ENCODE data around the gene ZDHHC11B. TPM values are rescaled to one million over a fixed set of nuclear protein-coding genes. Genes with fewer than 3 reads are reported as not detected.
"Not testable (repeated sequence)": the region's sequence is repeated elsewhere in the genome, so short reads cannot be mapped to it uniquely, and the experiment has no call there.

The ZDHHC11B gene
- total RNA-seq, 2 experiments from 2014 or later = 0.59 TPM; not detected in 1

DNA sequence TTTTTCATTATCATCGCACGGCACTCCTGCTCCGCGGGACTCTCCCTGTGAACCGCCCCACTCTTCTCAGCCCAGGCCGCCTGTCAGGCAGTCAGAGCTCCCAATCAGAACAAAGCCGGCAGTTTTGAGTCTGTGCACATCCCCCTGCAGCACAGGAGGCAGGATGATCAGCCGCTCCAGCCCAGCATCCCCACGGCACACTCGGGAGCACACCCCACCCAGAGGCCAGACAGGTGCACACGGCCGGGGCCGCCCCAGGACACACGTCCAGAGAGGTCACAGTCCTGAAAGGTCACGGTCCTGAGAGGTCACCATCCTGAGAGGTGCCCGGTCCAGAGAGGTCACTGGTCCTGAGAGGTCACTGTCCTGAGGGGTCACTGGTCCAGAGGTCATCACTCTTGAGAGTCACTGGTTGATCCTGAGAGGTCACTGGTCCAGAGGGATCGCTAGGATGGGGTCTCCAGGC is 99.7 kb downstream of the ZDHHC11B start:
- intact Hi-C loops (cut with micrococcal nuclease) = no loop called here
- POLR2A ChIA-PET = no interaction called here
- peaks cover 2% of the 10 kb centered on the region for H3K27me3 Mint-ChIP-seq
- DNase-seq = no peak
- H3K4me1 Mint-ChIP-seq (ENCODE audit: low read depth) = no peaks in the 10 kb centered on the region
- no peak for ATAC-seq
- no peak overlapping the region for H3K27ac Mint-ChIP-seq
- H3K4me3 Mint-ChIP-seq = no peak overlapping the region
- H3K9me3 Mint-ChIP-seq = no peaks in the 10 kb centered on the region
- CTCF ChIA-PET = no interaction called here
- TF ChIP-seq, protein P1, sequence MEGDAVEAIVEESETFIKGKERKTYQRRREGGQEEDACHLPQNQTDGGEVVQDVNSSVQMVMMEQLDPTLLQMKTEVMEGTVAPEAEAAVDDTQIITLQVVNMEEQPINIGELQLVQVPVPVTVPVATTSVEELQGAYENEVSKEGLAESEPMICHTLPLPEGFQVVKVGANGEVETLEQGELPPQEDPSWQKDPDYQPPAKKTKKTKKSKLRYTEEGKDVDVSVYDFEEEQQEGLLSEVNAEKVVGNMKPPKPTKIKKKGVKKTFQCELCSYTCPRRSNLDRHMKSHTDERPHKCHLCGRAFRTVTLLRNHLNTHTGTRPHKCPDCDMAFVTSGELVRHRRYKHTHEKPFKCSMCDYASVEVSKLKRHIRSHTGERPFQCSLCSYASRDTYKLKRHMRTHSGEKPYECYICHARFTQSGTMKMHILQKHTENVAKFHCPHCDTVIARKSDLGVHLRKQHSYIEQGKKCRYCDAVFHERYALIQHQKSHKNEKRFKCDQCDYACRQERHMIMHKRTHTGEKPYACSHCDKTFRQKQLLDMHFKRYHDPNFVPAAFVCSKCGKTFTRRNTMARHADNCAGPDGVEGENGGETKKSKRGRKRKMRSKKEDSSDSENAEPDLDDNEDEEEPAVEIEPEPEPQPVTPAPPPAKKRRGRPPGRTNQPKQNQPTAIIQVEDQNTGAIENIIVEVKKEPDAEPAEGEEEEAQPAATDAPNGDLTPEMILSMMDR (IDR thresholded peaks at IDR 0.05) = no peak
- H3K36me3 Mint-ChIP-seq (ENCODE audit: low read depth) = no peaks in the 10 kb centered on the region

DNA sequence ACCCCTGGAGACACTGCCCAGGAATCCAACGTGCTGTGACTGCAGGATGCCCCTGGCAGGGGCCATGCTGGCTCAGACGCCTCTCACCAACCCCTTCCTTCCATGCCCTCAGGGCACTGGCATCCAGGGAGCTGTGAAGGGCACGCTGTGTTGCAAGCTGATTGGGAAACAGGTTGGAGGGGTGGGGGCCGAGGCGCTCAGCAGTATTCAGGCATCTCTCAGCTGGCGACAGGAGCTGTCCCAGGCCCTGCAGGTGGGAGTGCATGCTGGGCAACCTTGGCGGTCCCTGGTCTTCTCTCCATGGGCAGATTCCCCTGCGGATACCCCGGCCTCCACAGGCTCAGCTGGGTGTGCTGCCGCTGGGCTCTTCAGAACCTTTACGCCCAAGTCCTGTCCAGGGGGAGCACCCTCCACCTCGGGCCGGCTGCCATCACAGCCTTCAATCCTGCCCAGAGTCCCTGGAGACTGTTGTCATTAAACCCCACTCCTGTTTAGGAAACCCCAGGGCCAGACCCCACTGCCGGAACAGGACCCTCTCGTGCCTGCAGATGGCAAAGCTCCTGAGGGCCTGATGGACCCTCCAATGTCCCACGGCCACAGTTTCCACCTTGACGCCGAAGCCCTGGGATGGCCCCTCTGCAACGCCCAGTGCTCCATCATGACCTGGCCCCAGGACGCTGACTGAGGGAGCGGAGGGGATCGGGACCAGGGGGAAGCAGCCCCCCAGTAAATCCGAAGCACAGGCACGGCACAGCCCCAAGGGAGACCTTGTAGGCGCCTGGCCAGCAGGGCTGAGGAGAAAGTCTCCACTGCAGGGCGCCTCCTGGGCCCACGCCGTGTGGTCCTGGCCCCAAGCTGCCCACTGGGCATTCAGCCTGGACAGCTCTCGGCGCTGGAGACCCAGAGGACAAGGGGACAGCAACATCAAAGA is 100.7 kb downstream of the ZDHHC11B start:
- H3K4me1 Mint-ChIP-seq (ENCODE audit: low read depth) = no peaks in the 10 kb centered on the region
- intact Hi-C loops (cut with micrococcal nuclease) = no loop called here
- ChIA-PET POLR2A (no interaction called here), CTCF (no interaction called here)
- ATAC-seq (no peak), DNase-seq (no peak)
- peaks cover 2% of the 10 kb centered on the region for H3K27me3 Mint-ChIP-seq
- H3K36me3 Mint-ChIP-seq (ENCODE audit: low read depth) = no peaks in the 10 kb centered on the region
- H3K4me3 Mint-ChIP-seq = no peak overlapping the region
- no peaks in the 10 kb centered on the region for H3K9me3 Mint-ChIP-seq
- TF ChIP-seq, protein P1 (IDR thresholded peaks at IDR 0.05) = no peak
- H3K27ac Mint-ChIP-seq = no peak overlapping the region

DNA sequence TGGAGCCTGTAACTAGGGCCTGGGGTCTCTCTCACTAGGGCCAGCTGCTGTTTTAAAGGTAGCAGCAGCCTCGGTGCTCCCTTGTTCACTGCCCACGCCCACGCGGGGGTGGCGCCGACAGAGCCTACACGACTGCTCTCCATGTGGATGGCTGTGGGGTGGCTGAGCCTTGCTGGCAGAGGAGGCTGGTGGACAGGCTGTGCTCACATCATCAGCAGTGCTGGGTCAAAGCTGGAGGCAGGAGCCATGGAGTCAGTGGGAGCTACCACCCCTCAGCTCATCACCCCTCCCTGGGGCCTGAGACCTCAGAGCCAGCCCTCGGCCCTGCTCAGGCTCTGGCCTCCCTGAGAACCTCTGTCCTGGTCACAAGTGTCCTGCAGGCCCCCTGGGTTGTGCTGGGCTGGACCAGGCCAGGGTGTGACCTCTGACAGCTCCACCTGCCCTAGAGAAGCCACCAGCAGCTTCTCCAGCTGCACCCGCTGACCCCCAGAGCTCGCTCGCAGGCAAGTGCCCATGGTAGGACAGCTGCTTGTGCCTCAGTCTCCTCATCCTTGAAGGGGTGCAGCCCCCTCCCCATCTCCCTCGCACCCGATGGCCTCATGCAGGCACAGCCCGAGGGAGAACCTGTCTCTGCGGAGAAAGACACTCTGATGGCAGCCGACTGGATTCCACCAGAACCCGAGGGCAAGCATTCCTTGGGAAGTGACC is 101.7 kb downstream of the ZDHHC11B start:
- DNase-seq; H3K27me3 Mint-ChIP-seq; H3K9me3 Mint-ChIP-seq; H3K4me3 Mint-ChIP-seq; POLR2A ChIA-PET; ATAC-seq; H3K36me3 Mint-ChIP-seq (ENCODE audit: low read depth); CTCF ChIA-PET; intact Hi-C loops (cut with micrococcal nuclease); H3K4me1 Mint-ChIP-seq (ENCODE audit: low read depth); H3K27ac Mint-ChIP-seq: not testable (repeated sequence)

DNA sequence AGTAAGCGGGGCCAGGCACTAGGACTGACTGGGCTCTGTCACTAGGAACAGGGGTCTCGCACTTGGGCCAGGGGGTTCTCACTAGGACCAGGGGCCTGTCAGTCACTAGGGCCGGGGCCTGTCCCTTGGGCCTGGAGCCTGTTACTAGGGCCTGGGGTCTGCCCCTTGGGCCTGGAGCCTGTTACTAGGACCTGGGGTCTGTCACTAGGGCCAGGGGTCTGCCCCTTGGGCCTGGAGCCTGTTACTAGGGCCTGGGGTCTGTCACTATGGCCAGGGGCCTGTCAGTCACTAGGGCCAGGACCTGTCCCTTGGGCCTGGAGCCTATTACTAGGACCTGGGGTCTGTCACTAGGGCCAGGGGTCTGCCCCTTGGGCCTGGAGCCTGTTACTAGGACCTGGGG is 102.3 kb downstream of the ZDHHC11B start:
- H3K27me3 Mint-ChIP-seq; H3K4me1 Mint-ChIP-seq (ENCODE audit: low read depth); POLR2A ChIA-PET; H3K4me3 Mint-ChIP-seq; intact Hi-C loops (cut with micrococcal nuclease); ATAC-seq; DNase-seq; H3K27ac Mint-ChIP-seq; CTCF ChIA-PET; H3K36me3 Mint-ChIP-seq (ENCODE audit: low read depth); H3K9me3 Mint-ChIP-seq: not testable (repeated sequence)

DNA sequence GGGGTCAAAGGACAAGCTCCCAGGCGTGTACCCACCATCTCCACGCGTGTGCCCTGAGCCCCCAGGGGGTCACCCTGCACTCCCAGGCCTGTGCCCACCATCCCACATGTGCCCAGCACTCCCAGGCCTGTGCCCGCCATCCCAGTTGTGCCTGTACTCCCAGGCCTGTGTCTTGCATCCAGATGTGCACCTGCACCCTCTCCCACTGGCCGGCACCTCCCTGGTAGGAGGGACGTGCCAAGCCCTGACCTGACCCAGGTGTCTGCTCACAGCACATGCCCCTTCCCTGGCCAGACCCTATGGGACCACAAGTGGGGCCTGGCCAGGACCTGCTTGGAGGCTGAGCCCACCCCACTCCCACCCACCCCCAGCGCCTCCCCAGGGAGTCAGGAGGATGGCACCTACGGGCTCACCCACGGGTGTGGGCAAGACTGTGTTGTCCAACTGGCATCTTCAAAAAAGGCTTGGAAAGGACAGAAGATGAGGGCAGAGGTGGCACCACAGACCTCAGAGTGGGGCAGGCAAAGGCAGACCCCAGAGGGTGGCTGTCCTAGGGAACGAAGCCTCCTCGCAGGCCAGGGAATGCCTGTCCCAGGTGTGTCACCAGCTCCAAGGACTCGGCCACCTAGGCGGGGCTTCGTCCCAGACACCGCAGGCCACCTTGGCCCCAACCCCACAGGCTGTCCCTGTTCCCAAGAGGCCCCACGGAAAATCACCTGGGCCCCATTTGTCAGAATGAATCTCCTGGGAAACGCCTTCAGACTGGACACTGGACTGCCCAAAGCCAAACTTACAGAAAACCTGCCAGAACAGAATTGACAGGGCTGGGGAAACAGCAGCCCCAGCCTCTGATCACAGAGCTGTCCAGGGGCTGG is 103.0 kb downstream of the ZDHHC11B start:
- ATAC-seq; H3K4me3 Mint-ChIP-seq; CTCF ChIA-PET; H3K4me1 Mint-ChIP-seq (ENCODE audit: low read depth); POLR2A ChIA-PET; H3K36me3 Mint-ChIP-seq (ENCODE audit: low read depth); DNase-seq; intact Hi-C loops (cut with micrococcal nuclease); H3K27ac Mint-ChIP-seq; H3K27me3 Mint-ChIP-seq; H3K9me3 Mint-ChIP-seq: not testable (repeated sequence)

DNA sequence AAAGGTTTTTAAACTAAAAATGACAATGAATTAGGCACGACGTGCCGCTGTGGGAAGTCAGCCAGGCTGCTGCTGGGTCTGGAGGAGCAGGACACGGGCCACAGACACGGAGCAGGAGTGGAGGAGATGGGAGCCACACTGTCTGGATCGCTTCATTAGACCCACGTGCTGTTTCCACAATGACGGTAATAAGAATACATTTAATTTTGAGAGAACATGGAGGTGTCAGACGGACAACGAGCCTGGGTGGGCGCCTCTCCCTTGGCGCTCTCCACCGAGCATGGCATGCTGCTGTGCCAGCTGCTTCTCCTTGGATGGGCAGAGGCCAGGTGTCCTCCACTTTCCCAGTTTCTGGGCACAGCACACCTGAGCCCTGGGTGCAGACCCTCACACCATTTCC is 103.7 kb downstream of the ZDHHC11B start:
- POLR2A ChIA-PET, H3K4me3 Mint-ChIP-seq, DNase-seq: not testable (repeated sequence)

DNA sequence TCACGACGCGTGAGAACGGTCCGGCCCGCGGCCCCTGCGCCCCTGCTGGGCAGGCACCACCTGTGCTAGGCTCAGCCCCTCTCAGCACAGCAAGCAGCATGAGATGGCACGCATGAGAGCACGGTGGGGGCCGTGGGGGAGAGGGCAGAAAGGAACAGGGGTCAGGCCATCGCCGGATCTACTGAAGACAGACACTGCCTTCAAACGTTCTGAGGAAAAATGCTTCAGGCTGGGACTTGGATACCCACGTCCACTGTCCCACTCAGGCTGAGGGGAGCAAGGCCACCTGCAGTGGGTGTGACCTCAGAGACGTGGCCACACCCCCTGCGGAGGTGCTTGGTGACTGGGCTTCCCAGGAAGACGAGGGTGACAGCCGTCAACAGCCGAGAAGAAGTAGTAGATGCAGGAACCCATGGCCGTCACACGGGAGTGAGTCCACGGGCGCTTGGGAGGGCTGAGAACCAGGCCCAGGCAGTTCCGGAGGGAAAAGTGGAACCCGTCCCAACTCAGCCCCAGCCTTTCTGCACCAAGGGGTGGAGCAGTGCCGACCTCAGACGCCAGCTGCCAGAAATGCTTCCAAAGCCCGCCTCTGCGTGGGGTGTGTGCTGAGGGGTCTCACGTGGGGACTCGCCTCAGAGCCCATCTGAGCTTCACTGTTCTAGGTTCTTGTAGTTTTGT is 104.3 kb downstream of the ZDHHC11B start:
- H3K9me3 Mint-ChIP-seq; H3K4me3 Mint-ChIP-seq; DNase-seq; intact Hi-C loops (cut with micrococcal nuclease); H3K27ac Mint-ChIP-seq; H3K36me3 Mint-ChIP-seq (ENCODE audit: low read depth); H3K4me1 Mint-ChIP-seq (ENCODE audit: low read depth); POLR2A ChIA-PET; CTCF ChIA-PET; H3K27me3 Mint-ChIP-seq; ATAC-seq: not testable (repeated sequence)

More for the DNA sequence above, 103.7 kb downstream of the ZDHHC11B start:
- H3K9me3 Mint-ChIP-seq; intact Hi-C loops (cut with micrococcal nuclease); H3K27ac Mint-ChIP-seq; H3K4me1 Mint-ChIP-seq (ENCODE audit: low read depth); CTCF ChIA-PET; H3K36me3 Mint-ChIP-seq (ENCODE audit: low read depth); H3K27me3 Mint-ChIP-seq; ATAC-seq: not testable (repeated sequence)

DNA sequence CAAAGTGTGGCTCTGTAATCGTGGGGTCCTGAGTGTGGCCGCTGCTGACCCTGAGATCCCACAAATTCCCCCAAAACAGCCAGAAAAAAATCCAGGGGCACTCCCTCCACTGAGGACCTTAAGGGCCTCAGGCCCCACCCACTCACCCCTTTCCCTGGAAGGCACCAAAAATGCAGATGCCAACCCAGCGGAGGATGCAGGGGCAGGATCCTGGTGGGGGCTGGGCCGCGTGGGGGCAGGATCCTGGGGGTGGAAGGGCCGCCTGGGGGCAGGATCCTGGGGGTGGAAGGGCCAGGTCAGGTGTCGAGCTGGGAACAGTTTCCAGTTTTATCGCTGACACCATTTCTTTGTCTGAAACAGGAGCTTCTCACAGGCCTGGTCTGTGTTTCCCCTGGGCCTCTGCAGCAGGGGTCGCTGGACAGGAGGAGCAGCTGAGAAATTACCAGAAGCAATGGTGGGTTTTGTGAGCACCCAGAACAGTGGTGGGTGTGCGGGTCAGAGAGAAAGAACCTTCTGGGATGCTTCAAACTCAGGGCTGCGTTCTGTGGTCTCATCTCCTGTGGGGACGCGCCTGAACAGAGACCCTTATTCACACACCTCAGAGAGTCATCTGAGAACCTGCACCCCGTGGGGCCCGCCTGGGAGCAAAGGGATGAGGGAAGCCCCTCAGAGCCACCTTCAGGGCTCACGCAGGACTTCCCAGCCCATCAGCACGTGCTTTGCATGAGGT is 105.2 kb downstream of the ZDHHC11B start:
- H3K4me3 Mint-ChIP-seq; H3K27ac Mint-ChIP-seq; intact Hi-C loops (cut with micrococcal nuclease); H3K4me1 Mint-ChIP-seq (ENCODE audit: low read depth); H3K27me3 Mint-ChIP-seq; ATAC-seq; CTCF ChIA-PET; H3K9me3 Mint-ChIP-seq; DNase-seq; H3K36me3 Mint-ChIP-seq (ENCODE audit: low read depth); POLR2A ChIA-PET: not testable (repeated sequence)

DNA sequence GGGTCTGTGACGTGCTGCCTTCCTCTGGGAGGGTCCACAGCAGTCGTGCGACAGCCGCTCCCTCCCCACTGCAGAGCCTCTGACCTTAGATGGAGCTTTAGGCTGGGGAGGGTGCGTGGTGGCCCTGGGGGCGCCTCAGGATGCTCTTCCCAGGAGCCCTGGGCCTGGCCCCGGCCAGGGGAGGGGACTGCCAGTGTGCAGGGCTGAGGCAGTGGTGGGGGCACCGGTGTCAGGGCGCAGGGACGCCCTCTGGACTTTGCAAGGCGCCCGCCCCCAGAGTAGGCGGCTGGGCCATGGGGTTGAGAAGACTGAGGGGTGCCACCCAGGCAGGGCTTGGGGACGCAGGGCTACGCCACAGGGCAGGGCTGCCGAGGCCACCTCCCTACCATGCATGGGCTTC is 106.0 kb downstream of the ZDHHC11B start:
- POLR2A ChIA-PET; H3K9me3 Mint-ChIP-seq; ATAC-seq; CTCF ChIA-PET; H3K27me3 Mint-ChIP-seq; intact Hi-C loops (cut with micrococcal nuclease); H3K4me1 Mint-ChIP-seq (ENCODE audit: low read depth); H3K27ac Mint-ChIP-seq; H3K36me3 Mint-ChIP-seq (ENCODE audit: low read depth); H3K4me3 Mint-ChIP-seq; DNase-seq: not testable (repeated sequence)

All from activated CD8-positive, alpha-beta T cell treated with anti-CD3 and anti-CD28 coated beads for 36 hours (primary cell).